Measurements from ENCODE around the gene YPEL4. TPM values are rescaled to one million over a fixed set of nuclear protein-coding genes. Genes with fewer than 3 reads are reported as not detected.

The YPEL4 gene
- total RNA-seq, 1 donor from 2014 or later = 0.09 TPM

GRCh38 chr11:57641011-57641807, 8.5 kb downstream of the YPEL4 start:
- no peaks in the 10 kb centered on the region for H3K27me3 Mint-ChIP-seq (ENCODE audit: low read depth, unreplicated experiment)
- Histone ChIP-seq H4K20me1 (ENCODE audit: insufficient read depth, low read length) (peaks cover 68% of the 10 kb centered on the region), H3K4me3 (ENCODE audit: insufficient read depth, low read depth, low read length) (no peak overlapping the region), H3K9me3 (ENCODE audit: insufficient read depth, low read depth, low read length) (no peaks in the 10 kb centered on the region), H2AFZ (ENCODE audit: low read depth, low read length) (no peak overlapping the region), H3K27ac (ENCODE audit: low read depth, low read length) (no peak overlapping the region), H3K27me3 (ENCODE audit: insufficient read depth, low read length) (peaks cover 9% of the 10 kb centered on the region), H3K36me3 (ENCODE audit: insufficient read depth, low read length) (no peaks in the 10 kb centered on the region), H3K79me2 (ENCODE audit: insufficient read depth, low read length) (peaks cover 40% of the 10 kb centered on the region), H3K4me1 (ENCODE audit: insufficient read depth, low read length) (peaks cover 27% of the 10 kb centered on the region), H3K4me2 (ENCODE audit: low read length) (peak overlapping the region; percentile 100), H3K9ac (ENCODE audit: low read length) (peak overlapping the region; percentile 93)
- no peaks in the 10 kb centered on the region for H3K9me3 Mint-ChIP-seq (ENCODE audit: unreplicated experiment)
- H3K4me3 Mint-ChIP-seq (ENCODE audit: unreplicated experiment) = peak overlapping the region; percentile 95
- peak overlapping the region; percentile 75 for H3K27ac Mint-ChIP-seq (ENCODE audit: unreplicated experiment)
- no peak for DNase-seq (ENCODE audit: low read depth)
- FAIRE-seq = peak; percentile 70
- no peaks in the 10 kb centered on the region for H3K36me3 Mint-ChIP-seq (ENCODE audit: low read depth, unreplicated experiment)
- TF ChIP-seq, protein P1, sequence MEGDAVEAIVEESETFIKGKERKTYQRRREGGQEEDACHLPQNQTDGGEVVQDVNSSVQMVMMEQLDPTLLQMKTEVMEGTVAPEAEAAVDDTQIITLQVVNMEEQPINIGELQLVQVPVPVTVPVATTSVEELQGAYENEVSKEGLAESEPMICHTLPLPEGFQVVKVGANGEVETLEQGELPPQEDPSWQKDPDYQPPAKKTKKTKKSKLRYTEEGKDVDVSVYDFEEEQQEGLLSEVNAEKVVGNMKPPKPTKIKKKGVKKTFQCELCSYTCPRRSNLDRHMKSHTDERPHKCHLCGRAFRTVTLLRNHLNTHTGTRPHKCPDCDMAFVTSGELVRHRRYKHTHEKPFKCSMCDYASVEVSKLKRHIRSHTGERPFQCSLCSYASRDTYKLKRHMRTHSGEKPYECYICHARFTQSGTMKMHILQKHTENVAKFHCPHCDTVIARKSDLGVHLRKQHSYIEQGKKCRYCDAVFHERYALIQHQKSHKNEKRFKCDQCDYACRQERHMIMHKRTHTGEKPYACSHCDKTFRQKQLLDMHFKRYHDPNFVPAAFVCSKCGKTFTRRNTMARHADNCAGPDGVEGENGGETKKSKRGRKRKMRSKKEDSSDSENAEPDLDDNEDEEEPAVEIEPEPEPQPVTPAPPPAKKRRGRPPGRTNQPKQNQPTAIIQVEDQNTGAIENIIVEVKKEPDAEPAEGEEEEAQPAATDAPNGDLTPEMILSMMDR (IDR thresholded peaks at IDR 0.05; ENCODE audit: insufficient read depth, low read depth, low read length) = peak; percentile 43
- TF ChIP-seq EZH2 (IDR thresholded peaks at IDR 0.05; ENCODE audit: insufficient read depth, low read length) = no peak
- H3K4me1 Mint-ChIP-seq (ENCODE audit: low read depth, unreplicated experiment) = peaks cover 41% of the 10 kb centered on the region

DNA sequence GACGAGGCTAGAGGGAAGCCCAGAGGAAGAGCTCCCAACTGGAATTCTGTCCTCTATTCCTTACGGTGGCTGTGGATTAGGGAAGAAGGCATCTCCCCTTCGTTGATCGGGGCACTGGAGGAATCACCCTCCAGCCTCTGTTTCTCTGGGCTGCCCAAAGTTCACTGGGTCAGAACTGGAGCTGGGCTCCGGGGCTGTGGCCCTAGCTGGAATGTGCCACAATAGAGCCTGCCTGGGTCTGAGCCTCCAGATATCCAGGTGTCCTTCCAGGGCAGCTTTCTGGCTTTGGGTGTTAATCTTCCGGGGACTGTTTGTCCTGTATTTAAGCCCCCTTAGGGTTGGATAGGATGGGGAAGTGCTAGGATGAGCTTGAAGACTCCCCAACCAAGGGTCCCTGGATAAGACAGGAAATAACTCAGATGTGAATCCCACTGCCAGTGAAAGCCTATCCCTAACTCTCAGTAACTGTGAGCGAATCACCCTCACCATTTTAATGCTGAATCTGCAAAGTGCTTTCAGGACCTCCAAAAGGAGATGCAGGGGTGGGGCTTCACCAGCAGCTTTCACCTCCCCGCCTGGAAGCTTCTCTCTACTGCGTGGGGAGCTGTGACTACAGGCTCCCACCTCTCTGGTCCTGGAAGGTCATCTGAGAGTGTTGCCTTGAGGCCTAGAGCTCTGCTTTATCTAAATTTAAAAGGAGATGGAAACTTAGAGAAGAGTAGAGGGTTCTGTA, 9.5 kb downstream of the YPEL4 start:
- Histone ChIP-seq H3K27me3 (ENCODE audit: insufficient read depth, low read length) (no peaks in the 10 kb centered on the region), H3K9ac (ENCODE audit: low read length) (peak overlapping the region; percentile 93), H4K20me1 (ENCODE audit: insufficient read depth, low read length) (peaks cover 58% of the 10 kb centered on the region), H2AFZ (ENCODE audit: low read depth, low read length) (no peak overlapping the region), H3K4me2 (ENCODE audit: low read length) (peak overlapping the region; percentile 100), H3K36me3 (ENCODE audit: insufficient read depth, low read length) (no peaks in the 10 kb centered on the region), H3K27ac (ENCODE audit: low read depth, low read length) (peak overlapping the region; percentile 22), H3K9me3 (ENCODE audit: insufficient read depth, low read depth, low read length) (no peaks in the 10 kb centered on the region), H3K79me2 (ENCODE audit: insufficient read depth, low read length) (peaks cover 40% of the 10 kb centered on the region), H3K4me1 (ENCODE audit: insufficient read depth, low read length) (peaks cover 27% of the 10 kb centered on the region), H3K4me3 (ENCODE audit: insufficient read depth, low read depth, low read length) (peak overlapping the region; percentile 94)
- peak overlapping the region; percentile 95 for H3K4me3 Mint-ChIP-seq (ENCODE audit: unreplicated experiment)
- peaks cover 36% of the 10 kb centered on the region for H3K4me1 Mint-ChIP-seq (ENCODE audit: low read depth, unreplicated experiment)
- no peaks in the 10 kb centered on the region for H3K36me3 Mint-ChIP-seq (ENCODE audit: low read depth, unreplicated experiment)
- FAIRE-seq (no peak), DNase-seq (ENCODE audit: low read depth) (no peak)
- TF ChIP-seq, protein P1 (IDR thresholded peaks at IDR 0.05; ENCODE audit: insufficient read depth, low read depth, low read length) = no peak
- TF ChIP-seq EZH2 (IDR thresholded peaks at IDR 0.05; ENCODE audit: insufficient read depth, low read length) = no peak
- H3K27ac Mint-ChIP-seq (ENCODE audit: unreplicated experiment) = peak overlapping the region; percentile 75
- H3K27me3 Mint-ChIP-seq (ENCODE audit: low read depth, unreplicated experiment) = no peaks in the 10 kb centered on the region
- no peaks in the 10 kb centered on the region for H3K9me3 Mint-ChIP-seq (ENCODE audit: unreplicated experiment)
